ENCODE measurements around the gene CCDC157. TPM values are rescaled to one million over a fixed set of nuclear protein-coding genes. Genes with fewer than 3 reads are reported as not detected.

Gene CCDC157
- total and polyA plus RNA-seq, 12 donors = 0.48 to 9.9 (median 2.8) TPM

- H3K27ac ChIP-seq = peak within 1 kb of the TSS; percentile 48 to 99 (median 75)
- 1 to 6% (median 3%) methylated on average over 17 to 61 of the region's 61 CpGs for WGBS, 4 donors
- H3K9me3 ChIP-seq (replicated peaks in 1 of 3) = no peaks in the 10 kb centered on the region
- no peaks in the 10 kb centered on the region for H3K27me3 ChIP-seq
- peaks cover 19 to 41% of the 10 kb centered on the region in 2 donors for H3K4me1 ChIP-seq (replicated peaks in 1 of 2)
- H3K36me3 ChIP-seq (replicated peaks in 1 of 2) = no peaks in the 10 kb centered on the region
- intact Hi-C loops (cut with DNase I) = no loop called here
- peak within 1 kb of the TSS; percentile 45 to 89 (median 51) for H3K4me3 ChIP-seq
- peak; percentile 59 to 78 (median 70) for DNase-seq
- no peak for TF ChIP-seq CTCF (IDR thresholded peaks at IDR 0.05)
- peak in 1 of 2 donors; percentile 28 for TF ChIP-seq POLR2A (IDR thresholded peaks at IDR 0.05)
Measured at GRCh38 chr22:30425616-30426387, 69.0 kb downstream of the CCDC157 start, which contains the start of gene MTFP1. Gene MTFP1, plus strand, starts transcription at chr22:30425768. Its CDS starts 112 bp downstream, at chr22:30425880.

Small RNA genes within 50 kb of the gene (small RNA-seq; reads per million reads assigned to genes)
- 0 reads per million in 2 donors for gene AC004832.3
- 0 reads per million in 2 donors for gene RNU6-564P

Other genes with a start within 250 kb of the CCDC157 start
- 1 to 10 TPM in 6 of 9 donors, under 1 TPM in 3; 0.06 to 9.3 (median 1.5) TPM for gene LIF, start 110.2 kb upstream of the CCDC157 start, total RNA-seq
- 1 to 10 TPM in 2 of 3 donors, under 1 TPM in 1; 0.49 to 2.4 (median 1.4) TPM for gene LIF, start 110.2 kb upstream of the CCDC157 start, polyA plus RNA-seq
- gene OSM, start 90.2 kb upstream of the CCDC157 start, total RNA-seq = 1 to 10 TPM in 6 of 9 donors, under 1 TPM in 2, not detected in 1; 0.85 to 8.1 (median 1.9) TPM
- gene OSM, start 90.2 kb upstream of the CCDC157 start, polyA plus RNA-seq = 1 to 10 TPM in 1 of 3 donors, under 1 TPM in 2; 0.44 to 1.6 (median 0.56) TPM
- 10 to 100 TPM in 6 of 9 donors, 1 to 10 TPM in 3; 5.5 to 20.1 (median 15.0) TPM for gene CASTOR1, start 67.5 kb upstream of the CCDC157 start, total RNA-seq
- 10 to 100 TPM in 2 of 3 donors, 1 to 10 TPM in 1; 2.4 to 18.3 (median 15.1) TPM for gene CASTOR1, start 67.5 kb upstream of the CCDC157 start, polyA plus RNA-seq
- 10 to 100 TPM; 22.0 to 55.0 (median 31.4) TPM for gene TBC1D10A, start 30.1 kb upstream of the CCDC157 start, total RNA-seq
- gene TBC1D10A, start 30.1 kb upstream of the CCDC157 start, polyA plus RNA-seq = 10 to 100 TPM; 11.7 to 23.2 (median 14.2) TPM
- gene SF3A1, start 113 bp upstream of the CCDC157 start, total RNA-seq = 100 to 1,000 TPM in 6 of 9 donors, 10 to 100 TPM in 3; 26.8 to 212 (median 141) TPM
- gene SF3A1, start 113 bp upstream of the CCDC157 start, polyA plus RNA-seq = 10 to 100 TPM; 15.7 to 69.6 (median 24.1) TPM
- 10 to 100 TPM in 5 of 9 donors, 1 to 10 TPM in 4; 7.7 to 20.1 (median 10.1) TPM for gene RNF215, start 30.4 kb downstream of the CCDC157 start, total RNA-seq
- 10 to 100 TPM in 2 of 3 donors, 1 to 10 TPM in 1; 2.0 to 17.4 (median 17.1) TPM for gene RNF215, start 30.4 kb downstream of the CCDC157 start, polyA plus RNA-seq
- gene SEC14L2, start 40.0 kb downstream of the CCDC157 start, total RNA-seq = 1 to 10 TPM in 8 of 9 donors, under 1 TPM in 1; 0.78 to 7.7 (median 4.9) TPM
- 1 to 10 TPM in 2 of 3 donors, under 1 TPM in 1; 0.99 to 3.1 (median 2.1) TPM for gene SEC14L2, start 40.0 kb downstream of the CCDC157 start, polyA plus RNA-seq
- 10 to 100 TPM; 10.4 to 36.3 (median 14.0) TPM for gene MTFP1, start 68.8 kb downstream of the CCDC157 start, total RNA-seq
- gene MTFP1, start 68.8 kb downstream of the CCDC157 start, polyA plus RNA-seq = 10 to 100 TPM; 13.7 to 19.7 (median 16.3) TPM
- under 1 TPM in 1 of 9 donors, not detected in 8; 0.27 TPM for gene SEC14L3, start 115.0 kb downstream of the CCDC157 start, total RNA-seq
- not detected for gene SEC14L3, start 115.0 kb downstream of the CCDC157 start, polyA plus RNA-seq
- 1 to 10 TPM in 6 of 9 donors, under 1 TPM in 3; 0.17 to 2.6 (median 1.1) TPM for gene SEC14L4, start 148.7 kb downstream of the CCDC157 start, total RNA-seq
- under 1 TPM; 0.29 to 0.64 (median 0.47) TPM for gene SEC14L4, start 148.7 kb downstream of the CCDC157 start, polyA plus RNA-seq
- 1 to 10 TPM in 5 of 9 donors, under 1 TPM in 3, not detected in 1; 0.19 to 4.3 (median 1.3) TPM for gene SEC14L6, start 189.7 kb downstream of the CCDC157 start, total RNA-seq
- 1 to 10 TPM in 1 of 3 donors, under 1 TPM in 2; 0.32 to 1.5 (median 0.74) TPM for gene SEC14L6, start 189.7 kb downstream of the CCDC157 start, polyA plus RNA-seq
- under 1 TPM in 2 of 9 donors, not detected in 7; 0.31 to 0.33 TPM for gene GAL3ST1, start 217.7 kb downstream of the CCDC157 start, total RNA-seq
- gene GAL3ST1, start 217.7 kb downstream of the CCDC157 start, polyA plus RNA-seq = under 1 TPM in 2 of 3 donors, not detected in 1; 0.57 to 0.72 TPM
- 100 to 1,000 TPM in 1 of 9 donors, 10 to 100 TPM in 8; 46.0 to 105 (median 60.1) TPM for gene PES1, start 234.9 kb downstream of the CCDC157 start, total RNA-seq
- 100 to 1,000 TPM in 1 of 3 donors, 10 to 100 TPM in 2; 63.6 to 117 (median 68.5) TPM for gene PES1, start 234.9 kb downstream of the CCDC157 start, polyA plus RNA-seq